ENCODE results near the gene MSANTD3.
"Not testable (repeated sequence)": the region's sequence is repeated elsewhere in the genome, so short reads cannot be mapped to it uniquely, and the experiment has no call there.

Gene MSANTD3, protein sequence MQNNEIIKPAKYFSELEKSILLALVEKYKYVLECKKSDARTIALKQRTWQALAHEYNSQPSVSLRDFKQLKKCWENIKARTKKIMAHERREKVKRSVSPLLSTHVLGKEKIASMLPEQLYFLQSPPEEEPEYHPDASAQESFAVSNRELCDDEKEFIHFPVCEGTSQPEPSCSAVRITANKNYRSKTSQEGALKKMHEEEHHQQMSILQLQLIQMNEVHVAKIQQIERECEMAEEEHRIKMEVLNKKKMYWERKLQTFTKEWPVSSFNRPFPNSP

DNA sequence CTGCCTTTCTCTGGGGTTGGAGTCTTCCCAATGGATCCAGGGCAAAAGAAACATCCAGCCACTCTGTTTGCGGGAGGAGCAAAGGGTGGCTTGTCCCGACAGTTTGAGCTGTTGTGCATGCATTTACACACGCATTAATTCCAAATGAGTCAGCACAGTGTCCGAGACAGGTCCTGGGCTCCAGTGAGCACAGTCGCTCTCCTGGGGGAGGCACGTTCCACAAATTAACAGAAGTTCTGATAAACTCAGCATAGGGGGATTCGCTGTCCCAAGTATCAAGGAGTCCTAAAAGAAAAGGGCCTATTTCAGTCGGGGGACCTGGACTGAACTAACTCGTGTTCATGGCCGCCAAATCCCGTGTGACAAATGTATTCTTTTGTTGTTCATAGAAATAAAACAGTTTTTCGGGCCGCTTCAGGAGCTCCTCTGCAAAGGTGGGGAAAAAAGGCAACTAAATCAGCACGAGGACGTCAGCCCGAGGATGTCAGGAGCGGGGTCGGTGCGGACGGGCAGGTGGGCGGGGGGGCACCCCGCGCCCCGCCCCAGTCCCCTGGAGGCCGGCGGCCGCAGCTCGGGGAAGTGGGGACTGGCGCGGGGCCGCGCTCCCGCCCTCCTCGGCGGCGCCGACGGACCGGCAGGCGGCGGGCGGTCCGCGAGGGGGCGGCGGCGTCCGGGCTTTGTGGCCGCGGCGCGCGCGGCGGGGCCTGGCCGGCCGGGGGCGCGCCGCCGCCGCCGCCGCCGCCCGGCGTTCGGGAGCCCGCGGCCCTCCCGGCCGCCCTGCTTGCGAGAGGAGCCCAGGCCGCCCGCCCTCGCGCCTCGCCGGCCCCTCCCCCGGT lies at the start of gene MSANTD3:
TSS of gene MSANTD3 (plus strand) at position 614 of the 836 bp plus-strand sequence. CDS start 14,796 bp downstream, outside the sequence.
- peak; percentile 24 to 40 (median 28) for DNase-seq (ENCODE audit: low read depth in 2 of 3, low spot score in 2 of 3)

DNA sequence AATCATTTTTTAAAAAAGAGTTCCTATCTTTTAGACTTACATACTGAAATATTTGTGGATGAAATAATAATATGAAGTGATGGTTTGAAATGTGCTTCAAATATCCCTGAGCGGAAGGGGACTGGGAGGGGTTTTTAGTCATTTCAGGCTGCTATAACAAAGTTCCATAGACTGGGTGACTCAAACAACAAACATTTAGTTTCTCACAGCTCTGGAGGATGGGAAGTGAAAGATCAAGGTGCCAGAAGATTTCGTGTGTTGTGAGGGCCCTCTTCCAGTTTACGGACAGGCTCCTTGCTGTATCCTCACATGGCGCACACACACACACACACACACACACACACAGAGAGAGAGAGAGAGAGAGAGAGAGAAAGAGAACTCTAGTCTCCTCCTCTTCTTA lies 47.1 kb upstream of the MSANTD3 start:
- DNase-seq (ENCODE audit: low read depth in 2 of 3, low spot score in 2 of 3) = no peak

DNA sequence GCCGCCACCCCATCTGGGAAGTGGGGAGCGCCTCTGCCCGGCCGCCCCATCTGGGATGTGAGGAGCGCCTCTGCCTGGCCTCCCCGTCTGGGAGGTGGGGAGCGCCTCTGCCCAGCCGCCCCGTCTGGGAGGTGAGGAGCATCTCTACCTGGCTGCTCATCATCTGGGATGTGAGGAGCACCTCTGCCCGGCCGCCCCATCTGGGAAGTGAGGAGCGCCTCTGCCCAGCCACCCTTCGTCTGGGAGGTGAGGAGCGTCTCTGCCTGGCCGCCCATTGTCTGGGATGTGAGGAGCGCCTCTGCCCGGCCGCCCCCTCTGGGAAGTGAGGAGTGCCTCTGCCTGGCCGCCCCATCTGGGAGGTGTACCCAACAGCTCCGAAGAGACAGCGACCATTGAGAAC lies 34.0 kb upstream of the MSANTD3 start:
- not testable (repeated sequence) for DNase-seq (ENCODE audit: low read depth in 2 of 3, low spot score in 2 of 3)

DNA sequence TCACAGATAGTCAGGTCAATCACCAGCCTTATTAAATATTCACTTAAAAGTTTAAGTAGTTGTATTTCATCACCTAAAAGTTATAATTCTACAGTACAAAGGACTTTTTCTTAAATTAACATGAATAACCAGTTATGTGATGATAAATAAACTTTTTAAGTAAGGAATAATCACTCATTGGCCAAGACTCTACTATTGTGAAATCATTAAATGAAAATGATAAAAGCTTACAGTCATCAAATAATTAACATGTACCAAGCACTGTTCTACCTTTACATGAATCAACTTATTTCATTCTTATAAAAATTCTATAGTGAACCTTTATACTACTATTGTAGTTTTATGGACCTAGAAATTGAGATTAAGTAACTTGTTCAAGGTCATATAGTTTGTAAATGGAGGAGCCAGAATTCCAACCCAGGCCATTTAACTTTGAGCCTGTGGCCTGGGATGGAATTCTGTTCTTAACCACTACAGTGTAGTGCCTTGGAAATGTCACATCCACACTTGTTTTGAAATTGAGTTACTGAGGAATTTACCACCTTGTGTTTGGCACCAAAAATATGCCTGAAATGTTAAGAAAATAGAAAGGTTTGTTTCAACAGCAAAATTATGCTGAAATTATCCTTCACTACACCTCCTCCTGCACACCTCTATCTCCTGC lies 32.8 kb upstream of the MSANTD3 start:
- DNase-seq (ENCODE audit: low read depth in 2 of 3, low spot score in 2 of 3) = no peak

DNA sequence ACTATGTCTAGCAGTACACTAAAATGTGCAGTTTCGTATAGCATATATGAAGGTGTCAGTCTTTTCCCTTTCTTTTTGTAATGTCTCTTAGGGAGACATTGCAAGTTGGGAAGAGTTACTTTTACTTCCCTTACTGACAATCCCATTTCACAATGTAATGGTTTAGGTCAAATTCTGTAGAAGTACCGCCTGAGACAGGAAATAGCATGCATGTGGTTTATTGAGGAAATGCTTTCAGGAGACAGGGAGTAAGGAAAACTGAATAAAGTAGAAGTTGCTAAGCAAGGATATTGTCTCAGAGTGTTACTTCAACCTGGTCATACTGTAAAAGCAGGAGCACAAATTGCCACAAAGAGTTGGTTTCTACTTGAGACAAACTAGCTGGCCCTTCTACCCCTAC lies 32.1 kb upstream of the MSANTD3 start:
- DNase-seq (ENCODE audit: low read depth in 2 of 3, low spot score in 2 of 3) = no peak

DNA sequence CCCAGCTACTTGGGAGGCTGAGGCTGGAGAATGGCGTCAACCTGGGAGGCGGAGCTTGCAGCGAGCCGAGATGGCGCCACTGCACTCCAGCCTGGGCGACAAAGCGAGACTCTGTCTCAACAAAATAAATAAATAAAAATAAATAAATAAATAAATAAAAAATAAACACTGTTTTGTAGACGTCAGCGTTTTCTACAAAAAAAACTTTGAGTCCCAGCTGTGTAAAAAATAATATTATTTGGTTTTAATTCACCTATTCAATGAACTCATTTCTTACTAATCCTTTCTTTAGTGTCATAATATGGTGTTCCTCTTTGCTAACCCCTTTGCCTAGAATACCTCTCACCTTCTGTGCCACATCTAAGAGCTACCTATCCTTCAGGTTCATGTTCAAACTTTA lies 30.2 kb upstream of the MSANTD3 start:
- no peak for DNase-seq (ENCODE audit: low read depth in 2 of 3, low spot score in 2 of 3)

DNA sequence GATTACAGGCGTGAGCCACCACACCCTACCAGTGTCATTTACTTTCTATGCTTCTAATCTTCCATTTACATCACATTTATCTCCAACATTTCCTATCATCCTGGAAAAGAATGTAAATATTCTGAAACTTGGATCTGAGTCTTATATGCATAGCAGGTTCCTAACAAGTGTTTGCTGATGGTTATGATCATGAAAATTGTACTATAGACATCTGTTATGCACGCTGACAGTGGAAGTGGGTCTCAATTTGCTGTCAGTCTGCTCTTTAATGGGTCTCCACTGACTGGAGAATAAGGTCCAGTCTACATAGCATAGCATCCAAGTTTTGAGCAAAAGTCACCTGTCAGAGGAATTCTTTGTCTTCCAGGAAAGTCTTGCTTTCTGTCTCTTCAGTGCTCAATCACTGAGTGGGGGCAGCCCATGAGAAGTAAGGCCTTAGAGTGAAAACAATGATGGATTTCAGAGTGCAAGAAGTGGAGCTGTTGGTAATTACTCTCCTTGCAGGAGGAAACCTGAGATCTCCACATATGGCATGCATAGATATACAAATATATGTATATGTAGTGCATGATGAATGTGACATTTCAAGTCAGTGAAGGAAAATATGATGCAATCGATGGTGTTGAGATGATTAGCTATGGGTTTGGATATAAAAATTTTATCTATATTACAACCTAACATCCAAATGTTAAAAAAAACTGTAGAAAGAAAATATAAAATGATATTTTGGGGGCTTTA lies 29.2 kb upstream of the MSANTD3 start:
- no peak for DNase-seq (ENCODE audit: low read depth in 2 of 3, low spot score in 2 of 3)

DNA sequence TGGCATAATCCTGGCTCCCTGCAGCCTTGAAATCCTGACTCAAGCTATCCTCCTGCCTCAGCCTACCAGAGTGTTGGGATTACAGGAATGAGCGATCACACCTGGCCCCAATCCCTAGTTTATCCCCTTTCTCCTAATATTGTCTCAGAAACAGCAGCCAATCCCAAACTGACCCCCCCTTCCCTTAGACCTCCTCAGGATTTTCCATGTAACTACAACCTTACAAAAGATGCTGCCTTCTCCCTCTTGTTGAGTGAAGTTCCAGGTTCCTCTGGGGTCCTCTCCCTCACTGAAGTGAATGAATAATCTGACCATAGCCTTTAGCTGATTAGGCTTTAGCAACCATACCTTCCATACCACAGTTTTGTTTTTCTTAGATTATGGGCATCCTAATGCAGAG lies 25.9 kb upstream of the MSANTD3 start:
- DNase-seq (ENCODE audit: low read depth in 2 of 3, low spot score in 2 of 3) = no peak

DNA sequence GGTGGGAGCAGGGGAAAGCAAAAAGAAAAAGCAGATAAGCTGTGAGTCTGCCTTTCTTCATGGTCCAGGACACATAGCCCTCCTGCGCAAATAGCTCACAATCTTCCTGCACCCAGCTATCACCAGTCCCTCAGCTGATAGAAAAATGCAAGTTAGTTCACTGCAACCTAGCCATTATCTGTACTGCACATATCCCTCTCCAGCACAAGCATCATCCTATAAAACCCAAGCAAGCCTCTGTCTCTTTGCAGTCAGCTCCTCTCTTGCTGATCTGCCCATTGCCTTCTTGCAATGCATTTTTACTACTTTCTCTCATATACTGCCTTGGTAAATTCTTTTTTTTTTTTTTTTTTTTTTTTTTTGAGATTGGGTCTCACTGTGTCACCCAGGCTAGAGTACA lies 20.0 kb upstream of the MSANTD3 start:
- DNase-seq (ENCODE audit: low read depth in 2 of 3, low spot score in 2 of 3) = no peak

DNA sequence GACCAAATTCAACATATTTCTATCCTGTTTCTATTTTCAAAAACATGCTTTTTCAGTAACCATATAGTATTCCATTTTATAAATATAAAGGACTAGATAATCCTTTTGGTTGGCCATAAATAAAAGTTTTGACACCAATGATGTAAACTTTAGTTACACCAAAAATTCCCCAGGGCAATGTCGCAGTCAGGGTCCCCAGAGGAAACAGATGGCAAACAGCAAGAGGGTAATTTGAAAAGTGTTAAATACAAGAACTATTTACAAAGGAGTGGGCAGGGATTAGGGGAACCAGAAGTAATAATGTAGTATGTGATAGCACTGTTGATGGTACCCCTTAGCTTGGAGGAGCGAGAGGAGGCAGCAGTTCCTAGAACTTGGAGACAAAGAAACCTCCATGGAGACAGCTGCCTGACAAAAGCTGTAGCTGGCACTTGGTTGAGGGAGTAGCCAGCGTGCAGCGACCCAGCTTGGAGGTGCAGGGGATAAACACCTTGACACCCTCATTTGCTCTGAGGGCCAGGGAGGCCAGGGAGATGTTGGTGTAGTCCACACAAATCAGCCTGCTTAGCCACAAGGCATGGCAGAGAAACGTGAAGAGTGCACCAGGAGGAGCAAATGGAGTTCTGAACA lies 18.3 kb upstream of the MSANTD3 start:
- no peak for DNase-seq (ENCODE audit: low read depth in 2 of 3, low spot score in 2 of 3)

DNA sequence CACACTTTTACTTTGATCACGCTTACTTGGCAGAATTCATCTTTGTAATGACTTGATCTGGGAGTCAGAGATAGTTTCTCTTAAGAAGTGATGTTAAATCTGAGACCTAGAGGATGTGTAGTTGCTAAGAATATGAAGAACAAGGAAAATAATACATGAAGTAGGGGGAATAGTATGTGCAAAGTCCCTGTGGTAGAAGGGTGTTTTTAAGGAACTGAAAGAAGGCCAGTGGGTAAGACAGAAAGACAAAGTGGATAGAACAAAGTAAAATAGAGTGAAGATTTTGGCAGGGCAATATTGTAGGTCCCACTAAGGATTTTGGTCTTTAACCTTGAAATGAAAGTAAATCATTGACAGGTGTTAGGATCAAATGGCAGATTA lies 17.8 kb upstream of the MSANTD3 start:
- no peak for DNase-seq (ENCODE audit: low read depth in 2 of 3, low spot score in 2 of 3)

DNA sequence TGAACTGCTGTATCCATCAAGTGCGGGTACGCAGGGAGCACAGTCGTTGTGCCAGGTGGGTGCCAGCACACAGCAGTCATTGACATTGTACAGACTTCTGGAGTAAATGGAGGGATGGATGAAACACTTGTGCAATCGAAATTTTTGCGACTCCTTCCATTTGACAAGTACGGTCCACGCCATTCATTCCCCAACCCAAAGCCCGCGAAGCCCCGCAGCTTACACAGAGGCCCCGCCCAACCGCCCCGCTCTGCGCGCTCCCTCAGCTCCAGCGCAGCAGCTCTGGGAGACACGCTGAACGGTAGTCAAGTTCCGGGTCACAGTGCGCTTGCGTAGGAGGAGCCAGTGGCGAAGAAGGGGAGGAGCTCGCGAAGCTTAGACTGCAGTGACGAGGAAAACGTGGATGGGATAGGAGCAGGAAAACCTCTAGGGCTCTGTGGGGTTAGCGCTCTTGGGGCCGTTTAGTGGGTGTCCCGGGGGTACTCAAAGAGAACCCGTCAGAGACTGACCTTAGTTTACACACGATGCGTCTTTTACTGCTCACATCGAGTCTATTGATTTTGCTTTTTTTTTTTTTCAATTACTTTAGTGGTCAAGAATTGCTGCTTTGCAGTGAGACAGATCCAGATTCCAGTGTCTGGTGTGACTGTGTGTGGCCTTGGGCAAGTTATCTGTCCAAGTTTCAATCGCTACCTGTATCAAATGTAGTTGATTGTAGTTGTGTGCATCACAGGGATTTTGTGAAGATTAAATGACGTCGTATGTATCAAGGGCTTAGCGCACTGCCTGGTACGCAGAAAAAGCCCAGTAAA lies 15.3 kb upstream of the MSANTD3 start:
- DNase-seq (ENCODE audit: low read depth in 2 of 3, low spot score in 2 of 3) = peak; percentile 46 to 69 (median 67)

DNA sequence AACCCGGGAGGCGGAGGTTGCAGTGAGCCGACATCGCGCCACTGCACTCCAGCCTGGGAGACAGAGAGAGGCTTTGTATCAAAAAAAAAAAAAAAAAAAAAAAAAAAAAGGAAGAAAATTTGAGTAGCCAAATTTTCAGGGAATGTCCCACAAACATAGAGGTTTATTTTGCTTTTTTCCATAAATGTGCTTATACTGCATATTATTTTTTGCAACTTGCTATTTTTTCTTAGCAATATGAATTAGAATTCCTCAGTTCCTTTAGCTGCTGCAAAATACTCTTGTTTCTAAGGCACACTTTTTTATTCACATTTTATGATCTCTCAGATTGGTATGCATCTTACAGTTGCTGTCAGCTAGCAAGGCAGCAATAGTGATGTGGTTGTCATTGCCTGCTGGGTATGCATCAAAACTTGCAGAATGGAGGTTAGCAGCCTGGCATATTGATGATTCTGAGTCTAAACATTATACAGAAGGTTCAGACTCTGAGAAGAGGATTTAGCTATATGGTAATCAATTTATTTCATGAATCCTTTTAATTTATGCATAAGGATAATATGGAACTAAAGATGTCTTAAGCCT lies 13.0 kb upstream of the MSANTD3 start:
- DNase-seq (ENCODE audit: low read depth in 2 of 3, low spot score in 2 of 3) = no peak

DNA sequence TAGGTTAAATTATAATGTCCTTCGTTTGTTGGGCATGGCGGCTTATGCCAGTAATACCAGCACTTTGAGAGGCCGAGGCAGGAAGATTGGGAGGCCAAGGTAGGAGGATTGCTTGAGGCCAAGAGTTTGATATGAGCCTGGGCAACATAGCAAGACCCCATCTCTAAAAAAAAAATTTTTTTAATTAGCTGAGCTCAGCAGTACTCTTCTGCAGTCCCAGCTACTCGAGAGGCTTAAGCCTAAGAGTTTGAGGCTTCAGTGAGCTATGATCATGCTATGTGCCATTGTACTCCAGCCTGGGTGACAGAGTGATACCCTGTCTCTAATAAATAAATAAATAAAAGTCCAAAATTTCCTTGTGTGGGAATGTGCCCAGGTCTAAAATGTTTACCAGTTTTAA lies 9.1 kb upstream of the MSANTD3 start:
- DNase-seq (ENCODE audit: low read depth in 2 of 3, low spot score in 2 of 3) = no peak

DNA sequence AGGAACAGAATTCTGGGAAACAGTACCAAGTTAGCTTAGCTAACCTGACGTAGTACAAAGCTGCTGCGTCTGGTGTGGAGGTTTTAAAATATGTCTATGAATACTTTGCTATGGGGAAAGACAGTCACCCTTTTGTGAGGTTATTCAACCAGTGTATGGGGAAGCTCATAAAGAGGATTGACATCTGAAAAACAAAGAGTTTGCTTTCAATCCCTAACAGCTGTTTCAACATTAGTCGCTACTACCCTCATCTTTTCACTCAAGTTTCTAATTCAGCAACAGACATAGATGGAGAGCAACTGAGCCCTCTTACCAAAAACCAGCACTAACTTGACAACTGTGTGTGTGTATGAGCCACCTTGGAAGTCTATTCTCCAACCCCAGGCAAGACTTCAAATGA lies 7.8 kb upstream of the MSANTD3 start:
- DNase-seq (ENCODE audit: low read depth in 2 of 3, low spot score in 2 of 3) = no peak

DNA sequence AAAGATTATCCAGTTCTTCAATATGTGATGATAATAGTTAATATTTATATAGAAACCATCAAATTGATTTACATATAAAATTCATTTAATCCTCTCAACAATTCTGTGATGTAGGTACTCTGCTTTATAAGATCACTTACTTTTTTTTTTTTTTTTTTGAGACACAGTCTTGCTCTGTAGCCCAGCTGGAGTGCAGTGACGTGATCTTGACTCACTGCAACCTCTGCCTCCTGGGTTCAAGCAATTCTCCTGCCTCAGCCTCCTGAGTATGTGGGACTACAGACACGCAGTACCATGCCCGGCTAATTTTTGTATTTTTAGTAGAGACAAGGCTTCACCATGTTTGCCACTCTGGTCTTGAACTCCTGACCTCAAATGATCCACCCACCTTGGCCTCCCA lies 5.8 kb upstream of the MSANTD3 start:
- not testable (repeated sequence) for DNase-seq (ENCODE audit: low read depth in 2 of 3, low spot score in 2 of 3)

DNA sequence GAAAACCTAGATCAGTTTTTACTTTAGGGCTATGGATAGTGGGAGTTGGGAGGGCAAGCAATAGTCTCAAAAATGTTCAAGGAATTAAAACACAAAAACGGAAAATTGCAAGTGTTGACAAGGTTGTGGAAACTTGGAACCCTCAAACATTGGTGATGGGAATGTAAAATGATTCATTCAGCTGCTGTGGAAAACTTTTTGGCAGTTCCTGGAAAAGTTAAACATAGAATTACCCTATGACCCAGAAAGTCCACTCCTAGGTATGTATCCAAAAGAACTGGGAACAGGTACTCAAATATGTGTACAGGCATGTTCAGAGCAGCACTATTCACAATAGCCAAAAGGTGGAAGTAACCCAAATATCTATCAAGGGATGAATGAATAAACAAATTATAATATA lies 1.2 kb upstream of the MSANTD3 start:
- no peak for DNase-seq (ENCODE audit: low read depth in 2 of 3, low spot score in 2 of 3)

DNA sequence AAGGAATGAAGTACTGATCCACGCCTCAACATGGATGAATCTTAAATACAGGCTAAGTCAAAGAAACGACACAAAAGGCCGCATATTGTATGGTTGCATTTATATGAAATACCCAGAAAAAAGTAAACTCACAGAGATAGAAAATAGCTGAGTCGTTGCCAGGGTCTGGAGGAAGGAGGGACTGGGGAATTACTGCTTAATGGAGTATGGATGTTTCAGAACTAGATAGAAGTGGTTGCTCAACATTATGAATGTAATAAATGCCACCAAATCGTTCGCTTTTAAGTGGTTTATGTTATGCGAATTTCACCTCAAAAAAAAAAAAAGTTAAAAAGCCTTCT lies 784 bp upstream of the MSANTD3 start:
- no peak for DNase-seq (ENCODE audit: low read depth in 2 of 3, low spot score in 2 of 3)

DNA sequence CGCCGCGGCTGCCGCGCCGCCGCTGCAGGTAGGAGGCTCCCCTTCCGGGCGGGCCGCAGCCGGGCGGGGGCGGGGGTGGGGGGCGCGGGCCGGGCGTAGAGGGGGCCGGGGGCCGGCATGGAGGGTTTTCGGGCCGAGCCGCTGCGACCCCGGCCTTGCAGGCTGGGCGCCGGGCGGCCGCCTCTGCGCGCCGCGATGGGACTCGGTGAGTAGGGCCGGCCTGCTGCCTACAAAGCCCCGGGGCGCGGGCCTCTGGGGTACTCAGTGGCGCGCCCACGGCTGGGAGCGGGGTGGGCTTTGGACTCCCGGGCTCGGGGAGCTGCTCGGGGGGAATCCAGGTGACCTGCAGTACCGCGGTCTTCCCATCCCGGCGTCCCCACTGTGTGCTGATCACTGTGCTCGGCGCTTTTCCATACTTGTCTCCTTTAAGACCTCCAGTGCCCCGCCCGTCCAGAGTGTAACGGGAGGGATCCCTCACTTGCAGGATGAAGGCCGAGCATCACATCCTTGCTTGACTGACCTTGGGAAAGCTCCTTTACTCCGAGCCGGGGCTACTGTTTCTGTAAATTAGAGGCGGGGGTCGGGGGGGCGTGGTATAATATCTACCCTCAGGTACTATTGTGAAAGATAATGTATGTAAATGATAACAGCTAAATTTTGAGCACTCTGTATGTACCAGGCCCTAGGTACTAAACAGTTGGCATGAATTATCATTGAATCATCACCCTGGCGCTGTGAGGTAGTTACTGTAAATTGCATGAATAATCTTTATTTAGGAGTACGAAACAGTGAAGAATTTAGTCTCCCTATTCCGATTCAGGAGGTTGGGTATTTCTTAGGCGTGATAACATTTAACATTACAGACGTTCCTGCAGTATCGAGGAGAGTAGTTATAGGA lies 672 bp downstream of the MSANTD3 start:
- DNase-seq (ENCODE audit: low read depth in 2 of 3, low spot score in 2 of 3) = peak in 2 of 3 experiments; percentile 3 to 21

Data from activated CD8-positive, alpha-beta memory T cell treated with anti-CD3 and anti-CD28 coated beads for 48 hours (primary cell).